ENCODE data around the gene NLE1. TPM values are rescaled to one million over a fixed set of nuclear protein-coding genes. Genes with fewer than 3 reads are reported as not detected.

Gene NLE1
- total RNA-seq, 2 donors from 2014 or later: 8.1 to 10.7 TPM

DNA sequence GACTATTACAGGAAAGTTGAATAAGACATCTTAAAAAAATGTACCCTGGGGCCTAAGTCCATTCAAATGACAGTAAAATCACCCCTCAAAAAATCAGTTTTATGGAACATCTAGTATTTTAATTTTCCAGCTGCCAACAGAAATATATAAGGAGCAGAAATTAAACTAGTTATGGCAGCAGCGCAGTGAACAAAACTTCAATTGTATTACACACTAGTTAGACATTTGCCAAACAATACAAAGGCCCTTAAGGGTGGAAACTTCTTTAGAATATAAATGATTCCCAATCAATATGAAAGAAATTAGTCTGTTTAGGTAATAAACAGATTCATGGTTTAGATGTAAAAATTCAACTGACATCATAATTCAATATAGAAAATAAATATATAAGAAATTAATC, 60.5 kb downstream of the NLE1 start:
- Histone ChIP-seq H3K27me3 (replicated peaks; ENCODE audit: insufficient read depth) (no peaks in the 10 kb centered on the region), H3K9me3 (no peaks in the 10 kb centered on the region), H3K4me1 (ENCODE audit: control insufficient read depth in 1 of 2, low read depth in 2 of 2) (peaks cover 0 to 4% of the 10 kb centered on the region in 2 donors), H3K4me3 (no peak overlapping the region), H3K27ac (no peak overlapping the region), H3K36me3 (no peaks in the 10 kb centered on the region)
- no peak for TF ChIP-seq CTCF (IDR thresholded peaks at IDR 0.05)
- ATAC-seq (ENCODE audit: insufficient number of reproducible peaks, low FRiP score, low read depth): no peak
- DNase-seq (ENCODE audit: low spot score): no peak

DNA sequence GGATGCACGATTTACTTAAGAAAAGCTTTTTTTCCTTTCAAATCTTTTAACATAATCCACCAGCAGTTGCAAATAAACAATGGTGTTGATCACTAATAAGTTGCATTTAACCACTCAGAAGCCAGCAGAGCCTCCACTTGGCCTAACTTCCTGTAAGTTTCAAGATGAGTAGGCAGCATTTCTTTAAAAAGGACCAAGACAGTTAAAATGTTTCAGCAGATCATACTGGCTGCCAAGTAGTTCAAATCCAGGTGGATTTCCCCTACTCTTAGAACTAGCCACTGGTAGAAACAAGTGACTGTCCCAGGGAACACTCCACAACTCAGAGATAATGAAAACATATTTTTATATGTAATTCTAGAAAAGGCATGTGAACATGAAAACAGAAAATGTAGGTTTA, 61.6 kb downstream of the NLE1 start:
- no peaks in the 10 kb centered on the region for H3K27me3 ChIP-seq (replicated peaks; ENCODE audit: insufficient read depth)
- ATAC-seq (ENCODE audit: insufficient number of reproducible peaks, low FRiP score, low read depth): no peak
- H3K4me3 ChIP-seq: no peak overlapping the region
- no peak for TF ChIP-seq CTCF (IDR thresholded peaks at IDR 0.05)
- no peak overlapping the region for H3K27ac ChIP-seq
- H3K4me1 ChIP-seq (ENCODE audit: control insufficient read depth in 1 of 2, low read depth in 2 of 2): peaks cover 0 to 4% of the 10 kb centered on the region in 2 donors
- H3K36me3 ChIP-seq: no peaks in the 10 kb centered on the region
- DNase-seq (ENCODE audit: low spot score): no peak
- no peaks in the 10 kb centered on the region for H3K9me3 ChIP-seq

GRCh38 chr17:35079547-35080423, 62.3 kb downstream of the NLE1 start:
- no peak for TF ChIP-seq CTCF (IDR thresholded peaks at IDR 0.05)
- Histone ChIP-seq H3K27me3 (replicated peaks; ENCODE audit: insufficient read depth) (no peaks in the 10 kb centered on the region), H3K4me1 (ENCODE audit: control insufficient read depth in 1 of 2, low read depth in 2 of 2) (peaks cover 0 to 4% of the 10 kb centered on the region in 2 donors), H3K27ac (no peak overlapping the region), H3K4me3 (no peak overlapping the region), H3K36me3 (no peaks in the 10 kb centered on the region), H3K9me3 (no peaks in the 10 kb centered on the region)
- no peak for ATAC-seq (ENCODE audit: insufficient number of reproducible peaks, low FRiP score, low read depth)
- DNase-seq (ENCODE audit: low spot score): no peak

Other genes starting within 250 kb of the NLE1 start
- gene CCT6B, start 180.8 kb downstream of the NLE1 start, total RNA-seq: 1 to 10 TPM; 1.1 to 4.9 TPM
- gene ZNF830, start 180.8 kb downstream of the NLE1 start, total RNA-seq: 10 to 100 TPM in 1 of 2 donors, 1 to 10 TPM in 1; 5.1 to 20.1 TPM
- 10 to 100 TPM; 42.8 to 52.0 TPM for gene LIG3, start 161.8 kb downstream of the NLE1 start, total RNA-seq
- 10 to 100 TPM; 22.0 to 30.9 TPM for gene RFFL, start 78.6 kb downstream of the NLE1 start, total RNA-seq
- gene RAD51D, start 22.4 kb downstream of the NLE1 start, total RNA-seq: 10 to 100 TPM in 1 of 2 donors, 1 to 10 TPM in 1; 6.5 to 25.1 TPM
- not detected for gene FNDC8, start 20.7 kb downstream of the NLE1 start, total RNA-seq
- gene UNC45B, start 5.5 kb upstream of the NLE1 start, total RNA-seq: not detected
- not detected for gene SLC35G3, start 52.1 kb upstream of the NLE1 start, total RNA-seq
- gene SLFN5, start 100.8 kb upstream of the NLE1 start, total RNA-seq: 10 to 100 TPM; 19.0 to 23.8 TPM
- gene SLFN11, start 231.3 kb upstream of the NLE1 start, total RNA-seq: 10 to 100 TPM; 53.5 to 87.1 TPM

Measured in thoracic aorta (tissue), 2 donors.